ENCODE data around the gene GNB1L.

GRCh38 chr22:19798003-19798665 lies 56.5 kb downstream of the GNB1L start:
- no peak for TF ChIP-seq CTCF (IDR thresholded peaks at IDR 0.05)
- no peak for TF ChIP-seq POLR2A (IDR thresholded peaks at IDR 0.05)
